ENCODE data around the gene LRP5. TPM values are rescaled to one million over a fixed set of nuclear protein-coding genes. Genes with fewer than 3 reads are reported as not detected.

Gene LRP5
- total RNA-seq, 2 experiments from 2014 or later = 2.0 to 2.9 TPM

GRCh38 chr11:68454767-68455166 is 142.4 kb downstream of the LRP5 start:
- peaks cover 1% of the 10 kb centered on the region for H3K4me1 Mint-ChIP-seq (ENCODE audit: low read depth)
- peaks cover under 1% of the 10 kb centered on the region for H3K27me3 Mint-ChIP-seq
- no peak for TF ChIP-seq CTCF (IDR thresholded peaks at IDR 0.05)
- Histone ChIP-seq H3K4me3 (ENCODE audit: low read length) (no peak overlapping the region), H3K27me3 (ENCODE audit: control insufficient read depth in 1 of 2, insufficient read depth in 2 of 2, low read length in 2 of 2) (no peaks in the 10 kb centered on the region), H3K4me1 (ENCODE audit: insufficient read depth, low read length) (peaks cover 6% of the 10 kb centered on the region), H3K27ac (ENCODE audit: low read depth in 1 of 2, low read length in 2 of 2) (no peak overlapping the region), H3K36me3 (ENCODE audit: insufficient read depth, low read length) (no peaks in the 10 kb centered on the region), H3K9me3 (ENCODE audit: control insufficient read depth in 1 of 2, insufficient read depth in 1 of 2, low read length in 2 of 2) (no peaks in the 10 kb centered on the region)
- peaks cover under 1% of the 10 kb centered on the region for H3K36me3 Mint-ChIP-seq (ENCODE audit: low read depth)
- DNase-seq (no peak), ATAC-seq (ENCODE audit: poor library complexity) (no peak)
- ChIA-PET POLR2A (no interaction called here), CTCF (no interaction called here)
- intact Hi-C loops (cut with DNase I, micrococcal nuclease) = no loop called here
- no peak overlapping the region for H3K27ac Mint-ChIP-seq
- H3K4me3 Mint-ChIP-seq = no peak overlapping the region
- no peaks in the 10 kb centered on the region for H3K9me3 Mint-ChIP-seq

DNA sequence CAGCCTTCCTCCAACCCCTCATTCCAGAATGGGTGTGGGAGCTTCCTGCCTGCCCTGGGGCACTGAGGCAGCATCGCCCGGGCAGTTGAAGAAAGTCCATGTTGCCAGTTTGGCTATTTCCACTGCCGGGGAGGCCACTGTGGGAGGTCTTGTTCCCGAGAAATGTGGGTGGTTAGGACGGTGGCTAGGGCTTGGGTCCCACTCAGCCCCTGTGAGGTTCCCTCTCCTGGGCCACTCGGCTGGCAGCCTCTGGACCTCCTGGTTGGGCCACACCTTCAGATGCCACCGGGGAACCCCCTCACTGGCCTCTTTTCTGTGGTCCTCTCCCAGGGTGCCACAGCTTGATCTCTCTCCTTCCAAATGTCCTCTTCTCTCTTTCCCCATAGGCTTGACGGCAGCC is 143.1 kb downstream of the LRP5 start:
- Histone ChIP-seq H3K4me3 (ENCODE audit: low read length) (no peak overlapping the region), H3K27me3 (ENCODE audit: control insufficient read depth in 1 of 2, insufficient read depth in 2 of 2, low read length in 2 of 2) (no peaks in the 10 kb centered on the region), H3K36me3 (ENCODE audit: insufficient read depth, low read length) (no peaks in the 10 kb centered on the region), H3K9me3 (ENCODE audit: control insufficient read depth in 1 of 2, insufficient read depth in 1 of 2, low read length in 2 of 2) (no peaks in the 10 kb centered on the region), H3K4me1 (ENCODE audit: insufficient read depth, low read length) (peaks cover 8% of the 10 kb centered on the region), H3K27ac (ENCODE audit: low read depth in 1 of 2, low read length in 2 of 2) (no peak overlapping the region)
- Mint-ChIP-seq H3K9me3 (no peaks in the 10 kb centered on the region), H3K27me3 (peaks cover 8% of the 10 kb centered on the region), H3K4me3 (no peak overlapping the region), H3K36me3 (ENCODE audit: low read depth) (peaks cover 8% of the 10 kb centered on the region), H3K27ac (no peak overlapping the region), H3K4me1 (ENCODE audit: low read depth) (peaks cover 8% of the 10 kb centered on the region)
- ChIA-PET CTCF (interaction anchor here (1.6 kb wide), 1 partner anchor 33 kb away, joined by 3 read pairs; no protein-coding TSS in a partner anchor), POLR2A (no interaction called here)
- intact Hi-C loops (cut with DNase I, micrococcal nuclease) = no loop called here
- DNase-seq = no peak
- ATAC-seq (ENCODE audit: poor library complexity) = no peak
- no peak for TF ChIP-seq CTCF (IDR thresholded peaks at IDR 0.05)

DNA sequence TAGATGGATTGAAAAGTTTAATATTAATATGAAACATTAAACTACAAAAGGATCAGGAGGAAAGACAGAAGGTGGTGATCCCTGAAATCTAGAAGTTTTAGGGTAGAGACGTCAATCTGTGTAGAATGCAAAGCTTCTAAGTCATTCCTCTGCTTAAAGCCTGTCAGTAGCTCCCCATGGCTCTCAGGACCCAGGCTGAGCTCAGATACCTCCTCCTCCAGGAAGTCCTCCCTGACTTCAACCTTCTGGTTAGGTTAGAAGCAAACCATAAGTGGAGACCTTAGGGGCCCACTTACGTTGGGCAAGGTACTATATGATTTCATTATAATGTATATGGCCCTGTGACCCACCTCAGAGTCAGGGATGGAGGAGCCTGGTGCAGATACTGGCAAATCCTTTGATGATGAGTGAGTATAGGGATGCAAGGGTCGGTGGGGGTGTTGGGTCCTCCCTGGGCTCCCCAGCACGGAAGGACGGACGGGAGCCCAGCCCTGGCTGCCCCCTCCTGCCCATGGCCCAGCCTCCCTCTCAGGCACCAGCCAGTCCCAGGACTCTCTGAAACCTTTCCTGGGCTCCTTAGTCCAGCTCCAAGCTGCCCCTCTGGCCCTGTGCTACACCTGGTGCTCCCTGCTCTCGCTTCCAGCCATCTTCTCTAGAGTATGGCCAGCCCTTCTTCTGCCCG is 145.0 kb downstream of the LRP5 start:
- POLR2A ChIA-PET = no interaction called here
- Mint-ChIP-seq H3K36me3 (ENCODE audit: low read depth) (peaks cover 13% of the 10 kb centered on the region), H3K27ac (peak overlapping the region; percentile 74), H3K27me3 (peaks cover 8% of the 10 kb centered on the region), H3K9me3 (no peaks in the 10 kb centered on the region), H3K4me3 (no peak overlapping the region), H3K4me1 (ENCODE audit: low read depth) (peaks cover 15% of the 10 kb centered on the region)
- intact Hi-C loops (cut with DNase I, micrococcal nuclease) = no loop called here
- CTCF ChIA-PET = interaction anchor here (0.6 kb wide), 1 partner anchor 49 kb away, joined by 5 read pairs; no protein-coding TSS in a partner anchor
- Histone ChIP-seq H3K36me3 (ENCODE audit: insufficient read depth, low read length) (no peaks in the 10 kb centered on the region), H3K9me3 (ENCODE audit: control insufficient read depth in 1 of 2, insufficient read depth in 1 of 2, low read length in 2 of 2) (no peaks in the 10 kb centered on the region), H3K4me1 (ENCODE audit: insufficient read depth, low read length) (peaks cover 17% of the 10 kb centered on the region), H3K27ac (ENCODE audit: low read depth in 1 of 2, low read length in 2 of 2) (no peak overlapping the region), H3K27me3 (ENCODE audit: control insufficient read depth in 1 of 2, insufficient read depth in 2 of 2, low read length in 2 of 2) (no peaks in the 10 kb centered on the region), H3K4me3 (ENCODE audit: low read length) (no peak overlapping the region)
- ATAC-seq (ENCODE audit: poor library complexity) = no peak
- DNase-seq = no peak
- no peak for TF ChIP-seq CTCF (IDR thresholded peaks at IDR 0.05)
